Hippocampal formation (tissue), 2 donors: ENCODE results near the gene CD164.
"Not testable (repeated sequence)": the region's sequence is repeated elsewhere in the genome, so short reads cannot be mapped to it uniquely, and the experiment has no call there.

Experiments used
- DNase-seq, 2 donors: peaks; one replicate each; lab custom pipeline; 2025; lab: John Stamatoyannopoulos, UW

Gene CD164

DNA sequence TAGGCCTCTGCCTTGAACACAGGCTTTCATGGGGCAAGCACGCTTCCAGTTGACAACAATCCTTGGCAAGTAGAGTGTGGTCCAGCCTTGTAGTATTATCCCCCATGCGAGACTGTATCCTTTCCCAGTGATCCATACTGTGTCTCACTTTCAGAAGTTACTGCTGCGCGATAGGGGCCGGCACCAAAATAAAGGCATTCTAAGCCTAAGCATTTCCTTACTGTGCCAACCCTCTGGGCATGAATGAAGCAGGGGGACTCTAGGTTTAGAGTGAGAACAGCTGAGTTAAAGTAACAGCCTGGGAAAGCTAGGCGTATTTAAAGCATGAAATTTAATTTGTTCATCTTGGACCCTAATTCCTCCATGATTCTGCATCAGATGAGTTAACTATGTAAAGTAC is 39.4 kb downstream of the CD164 start:
- DNase-seq: no peak

DNA sequence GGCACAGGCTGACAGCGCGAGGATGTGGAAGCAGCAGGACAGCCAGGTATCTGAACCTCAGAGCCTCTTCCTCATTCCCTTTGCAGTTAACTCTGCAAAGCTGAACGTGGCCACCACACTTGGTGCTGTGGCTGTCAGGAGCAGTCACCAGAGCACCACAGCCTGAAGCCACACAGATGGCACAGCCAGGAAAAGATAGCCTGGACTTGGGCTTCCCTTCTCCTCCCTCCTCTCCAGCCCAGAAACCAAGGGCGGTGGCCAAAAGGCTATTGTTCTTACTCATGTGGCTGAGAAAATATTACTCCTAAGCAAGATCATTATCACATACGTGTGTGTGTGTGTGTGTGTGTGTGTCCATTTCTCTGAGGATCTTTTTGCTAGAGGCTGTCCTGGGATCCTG is 39.8 kb downstream of the CD164 start:
- no peak for DNase-seq

GRCh38 chr6:109340811-109341210 is 41.5 kb downstream of the CD164 start:
- DNase-seq: no peak

- no peak for DNase-seq
These were observed 42.2 kb downstream of the CD164 start for GRCh38 chr6:109339906-109340678.

DNA sequence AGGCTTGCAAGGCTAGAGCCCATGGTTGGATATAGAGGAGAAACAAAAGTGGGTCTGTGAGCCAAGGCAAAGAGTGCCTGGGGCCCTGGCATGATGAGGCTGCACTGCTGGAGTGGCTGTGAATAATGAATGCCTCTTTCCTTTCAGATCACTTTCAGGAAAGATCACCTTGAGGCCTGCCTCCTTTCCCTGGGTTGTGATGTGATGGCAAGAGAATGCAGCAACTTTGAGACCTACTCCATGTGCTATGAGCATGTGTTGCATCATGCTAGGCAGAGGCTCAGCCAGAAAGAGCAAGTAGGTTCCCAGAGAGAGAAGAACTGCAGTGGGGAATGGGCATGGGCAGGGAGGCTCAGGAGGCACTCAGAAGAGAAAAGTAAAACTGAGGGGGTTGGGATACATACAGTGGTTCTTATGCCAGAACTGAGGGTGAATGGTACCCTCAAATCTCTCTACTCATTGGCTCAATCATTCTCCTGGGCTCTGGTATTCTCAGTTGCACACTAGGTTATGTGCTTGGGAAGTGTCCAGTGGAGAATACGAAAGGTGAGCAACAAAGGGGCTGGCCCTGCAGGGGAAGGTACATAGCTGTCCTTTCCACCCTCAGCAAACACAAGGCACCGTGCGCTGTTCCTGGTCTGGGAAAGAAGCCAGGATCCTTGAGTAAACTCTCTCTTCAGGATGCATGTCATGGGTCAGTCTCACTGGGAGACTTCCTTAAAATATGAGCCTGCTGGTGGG is 45.9 kb downstream of the CD164 start:
- no peak for DNase-seq

- not testable (repeated sequence) for DNase-seq
These were observed 48.4 kb downstream of the CD164 start for GRCh38 chr6:109333870-109334269.

DNA sequence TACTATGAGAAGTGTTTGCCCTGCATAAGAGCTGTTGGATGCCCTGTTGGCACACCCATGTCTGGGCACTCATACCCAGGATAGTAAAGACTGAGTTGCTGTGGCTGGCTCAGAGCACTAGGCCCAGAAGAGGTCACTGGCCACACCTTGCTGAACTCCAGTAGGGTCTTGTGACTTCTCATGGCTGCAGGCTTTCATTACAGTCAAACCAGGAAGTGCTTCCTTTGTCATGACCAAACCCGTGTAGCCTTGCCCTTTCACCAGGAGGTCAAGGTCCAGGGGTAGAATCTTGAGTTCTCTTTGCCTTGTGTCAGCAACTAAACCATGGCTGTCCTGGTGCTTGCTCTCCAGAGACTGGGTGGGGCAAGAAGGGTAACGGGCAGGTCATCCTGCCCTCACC is 49.5 kb downstream of the CD164 start:
- DNase-seq: no peak

DNA sequence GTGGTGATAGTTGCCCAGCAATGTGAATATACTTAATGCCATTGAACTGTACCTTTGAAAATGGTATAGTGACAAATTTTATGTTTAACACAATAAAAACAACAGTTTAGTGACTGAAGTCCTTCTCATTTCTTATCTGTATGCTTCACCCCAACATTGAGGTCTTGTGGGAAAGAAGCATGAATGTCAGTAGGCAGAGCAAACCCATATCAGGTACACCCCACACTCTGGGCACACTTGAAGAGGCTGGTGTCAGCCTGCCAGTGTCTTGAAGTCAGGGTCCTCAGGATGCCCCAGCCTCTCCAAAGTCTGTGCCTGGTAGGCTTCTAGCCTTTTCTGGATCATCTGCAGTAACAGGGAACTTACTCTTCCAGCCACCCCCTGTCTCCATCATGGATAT is 51.2 kb downstream of the CD164 start:
- no peak for DNase-seq

DNA sequence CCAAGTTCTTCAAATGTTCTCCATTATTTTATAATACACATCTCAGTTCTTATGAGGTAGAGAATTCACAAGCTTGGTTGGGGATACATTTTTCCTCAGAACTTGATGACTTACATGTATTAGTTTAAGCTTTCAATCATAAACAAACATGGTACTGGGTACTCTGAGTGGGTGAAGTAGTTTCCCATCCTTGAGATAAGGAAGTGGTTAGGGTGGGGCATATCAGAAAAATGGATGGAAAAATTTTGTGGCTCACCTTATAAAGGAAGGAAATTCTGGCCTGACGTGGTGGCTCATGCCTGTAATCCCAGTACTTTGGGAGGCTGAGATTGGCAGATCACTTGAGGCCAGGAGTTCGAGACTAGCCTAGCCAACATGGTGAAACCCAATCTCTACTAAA is 52.0 kb downstream of the CD164 start:
- DNase-seq: no peak

- DNase-seq: no peak
These were observed 53.6 kb downstream of the CD164 start for GRCh38 chr6:109328629-109329028.

DNA sequence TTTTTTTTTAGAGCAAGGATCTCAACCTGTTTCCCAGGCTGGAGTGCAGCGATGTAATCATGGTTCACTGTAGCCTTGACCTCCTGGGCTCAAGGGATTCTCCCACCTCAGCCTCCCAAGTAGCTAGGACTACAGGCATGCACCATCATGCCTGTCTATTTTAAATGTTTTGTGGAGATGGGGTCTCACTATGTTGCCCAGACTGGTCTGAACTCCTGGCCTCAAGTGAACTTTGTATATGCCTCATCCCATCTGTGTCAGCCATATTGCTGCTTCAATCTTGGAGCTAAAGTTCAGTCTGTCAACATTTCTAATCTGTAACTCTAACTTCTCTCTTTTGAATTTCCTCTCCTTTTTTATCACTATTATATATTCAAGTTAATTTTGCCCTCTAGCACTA is 54.3 kb downstream of the CD164 start:
- DNase-seq: no peak

- no peak for DNase-seq
These were observed 54.8 kb downstream of the CD164 start for GRCh38 chr6:109327491-109327890.

GRCh38 chr6:109326351-109326750 is 55.9 kb downstream of the CD164 start:
- DNase-seq: no peak

DNA sequence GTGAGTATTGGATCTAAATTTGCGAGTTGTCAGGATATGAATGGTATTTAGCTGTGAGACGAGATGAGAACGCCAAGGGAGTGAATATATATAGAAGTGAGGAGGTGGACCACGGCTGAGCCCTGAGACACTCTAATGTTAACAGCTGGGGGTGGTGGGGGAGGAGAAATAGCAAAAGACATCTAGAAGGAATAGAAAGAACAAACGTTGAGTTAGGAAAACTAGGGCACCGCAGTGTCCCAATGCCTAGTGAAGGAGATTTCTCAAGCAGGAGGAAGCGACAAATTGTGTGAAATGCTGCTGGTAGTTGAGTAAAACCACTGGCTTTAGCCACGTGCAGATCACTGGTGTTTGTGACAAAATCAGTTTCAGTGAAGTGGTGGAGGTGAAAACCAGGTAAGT is 56.9 kb downstream of the CD164 start:
- DNase-seq: peak in 1 of 2 donors; percentile 37

- DNase-seq: no peak
These were observed 59.0 kb downstream of the CD164 start for GRCh38 chr6:109323241-109323640.

DNA sequence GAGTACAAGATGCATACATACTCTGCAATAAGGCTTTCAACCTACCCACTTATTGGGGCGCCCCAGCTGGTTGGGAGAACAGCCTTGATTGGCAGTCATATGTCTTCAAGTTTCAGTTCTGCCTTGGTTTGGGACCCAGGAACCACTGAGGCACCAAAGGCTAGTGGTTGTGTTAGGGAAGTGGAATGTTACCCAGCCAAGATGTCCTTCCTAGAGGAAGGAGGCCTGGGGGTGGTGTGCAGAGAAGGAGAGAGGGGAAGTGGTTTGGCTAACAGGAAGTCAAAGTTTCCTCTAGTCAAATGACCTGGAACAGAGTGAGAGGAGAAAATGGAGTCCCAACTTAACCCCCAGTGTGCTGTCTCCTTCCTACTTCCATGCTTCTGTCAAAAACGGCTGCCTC is 59.4 kb downstream of the CD164 start:
- peak in 1 of 2 donors; percentile 23 for DNase-seq

GRCh38 chr6:109321752-109322151 is 60.5 kb downstream of the CD164 start:
- no peak for DNase-seq

GRCh38 chr6:109320072-109320471 is 62.2 kb downstream of the CD164 start:
- DNase-seq: no peak

DNA sequence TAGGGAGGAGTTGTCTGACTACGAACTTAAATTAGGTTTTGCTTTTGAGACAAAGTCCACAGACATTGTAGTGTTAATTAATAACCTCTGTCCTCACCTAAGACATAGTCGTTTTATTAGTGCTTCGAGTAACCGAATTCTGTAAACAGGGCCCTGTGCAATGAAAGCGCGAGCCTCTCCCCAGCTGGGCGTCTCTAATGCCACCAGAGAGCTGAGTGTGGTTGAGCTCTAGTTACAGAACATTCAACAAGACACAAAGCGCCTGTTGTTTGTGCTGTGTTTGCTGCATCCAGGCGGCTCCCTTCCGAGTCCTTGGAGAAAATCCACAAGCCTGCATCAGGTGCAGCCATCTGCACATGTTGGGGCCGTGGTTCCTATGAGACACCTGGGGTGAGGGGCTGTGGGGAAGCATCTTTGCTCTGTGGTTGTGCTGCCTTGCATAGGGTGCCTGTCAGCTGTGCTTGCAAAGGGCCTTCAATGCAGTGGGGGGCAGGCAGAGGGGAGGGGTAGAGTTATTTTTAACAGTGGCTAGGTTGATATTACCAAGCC is 63.9 kb downstream of the CD164 start:
- peak; percentile 69 to 91 for DNase-seq

DNA sequence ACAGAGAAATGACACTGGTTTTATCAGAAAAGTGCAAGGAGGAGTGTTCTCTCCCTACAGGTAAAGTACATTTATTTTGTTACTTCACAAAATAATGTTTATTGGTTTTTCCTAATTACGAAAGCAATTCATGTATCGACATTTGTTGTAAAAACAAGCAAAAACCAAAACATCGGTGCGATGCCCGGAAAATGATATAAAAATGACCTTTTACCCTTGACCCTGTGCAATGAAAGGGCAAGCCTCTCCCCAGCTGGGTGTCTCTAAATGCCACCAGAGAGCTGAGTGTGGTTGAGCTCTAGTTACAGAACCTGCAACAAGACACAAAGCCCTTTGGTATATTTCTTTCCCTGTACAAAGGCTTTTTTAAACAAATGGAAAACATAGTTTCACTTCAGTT is 65.4 kb downstream of the CD164 start:
- DNase-seq: no peak
